RWPE2 (cell line): Measurements from ENCODE around the gene GALNT16.

Experiments used
- ATAC-seq: fragments of 200-7000 bp; cut with Tn5 transposase; 3 replicates; pipeline ENCODE4 v1.9.1; 2021; ENCODE audit warnings: low read depth
- DNase-seq: peaks from one replicate; pipeline ENCODE4 v3.0.0-alpha.2; 2020; ENCODE audit warnings: low spot score
- H3K27ac ChIP-seq: fragments of 450-650 bp; 2 replicates; pipeline ENCODE4 v1.5.1; 2017; ENCODE audit warnings: mild to moderate bottlenecking; ENCODE audit not compliant: poor library complexity, severe bottlenecking
- H3K27me3 ChIP-seq: fragments of 250-450 bp; sonication (Bioruptor Pico); 2 replicates; pipeline ENCODE4 v1.5.1; 2021; ENCODE audit warnings: mild to moderate bottlenecking, moderate library complexity; ENCODE audit not compliant: insufficient read depth, poor library complexity, severe bottlenecking
- H3K36me3 ChIP-seq: fragments of 250-450 bp; sonication (Bioruptor Pico); 2 replicates; pipeline ENCODE4 v1.5.1; 2020; ENCODE audit warnings: low read depth, mild to moderate bottlenecking, moderate library complexity
- H3K4me1 ChIP-seq: fragments of 250-450 bp; sonication (Bioruptor Pico); 2 replicates; pipeline ENCODE4 v1.5.1; 2021; ENCODE audit warnings: mild to moderate bottlenecking, moderate library complexity; ENCODE audit not compliant: insufficient read depth, poor library complexity, severe bottlenecking
- H3K4me3 ChIP-seq: fragments of 250-450 bp; sonication (Bioruptor Pico); 2 replicates; pipeline ENCODE4 v1.5.1; 2021; ENCODE audit warnings: mild to moderate bottlenecking, moderate library complexity; ENCODE audit not compliant: severe bottlenecking
- H3K9me3 ChIP-seq: fragments of 250-450 bp; sonication (Bioruptor Pico); 2 replicates; pipeline ENCODE4 v1.5.1; 2021; ENCODE audit warnings: mild to moderate bottlenecking, moderate library complexity; ENCODE audit not compliant: severe bottlenecking
- CTCF ChIP-seq: fragments of 450-650 bp; IDR thresholded peaks from one replicate; pipeline ENCODE4 v1.5.1; 2017; ENCODE audit warnings: mild to moderate bottlenecking, moderate library complexity; ENCODE audit not compliant: poor library complexity, severe bottlenecking

Gene GALNT16

GRCh38 chr14:69318901-69319475, 59.0 kb downstream of the GALNT16 start:
- ATAC-seq (no peak), DNase-seq (peak; percentile 47)
- H3K36me3 ChIP-seq, result no peaks in the 10 kb centered on the region
- H3K4me3 ChIP-seq, result no peak overlapping the region
- H3K27ac ChIP-seq, result no peak overlapping the region
- no peaks in the 10 kb centered on the region for H3K4me1 ChIP-seq
- no peak for TF ChIP-seq CTCF
- H3K9me3 ChIP-seq, result no peaks in the 10 kb centered on the region
- H3K27me3 ChIP-seq, result no peaks in the 10 kb centered on the region

GRCh38 chr14:69319911-69320310, 60.0 kb downstream of the GALNT16 start:
- ATAC-seq, result no peak
- Histone ChIP-seq H3K4me3 (no peak overlapping the region), H3K9me3 (no peaks in the 10 kb centered on the region), H3K27ac (no peak overlapping the region), H3K4me1 (no peaks in the 10 kb centered on the region), H3K27me3 (no peaks in the 10 kb centered on the region), H3K36me3 (no peaks in the 10 kb centered on the region)
- no peak for TF ChIP-seq CTCF
- DNase-seq, result no peak

- ATAC-seq (no peak), DNase-seq (peak; percentile 57)
- no peak for TF ChIP-seq CTCF
- Histone ChIP-seq H3K27ac (no peak overlapping the region), H3K27me3 (no peaks in the 10 kb centered on the region), H3K36me3 (no peaks in the 10 kb centered on the region), H3K4me3 (no peak overlapping the region), H3K9me3 (no peaks in the 10 kb centered on the region), H3K4me1 (no peaks in the 10 kb centered on the region)
These were observed 60.8 kb downstream of the GALNT16 start for GRCh38 chr14:69320581-69321365.

- H3K27ac ChIP-seq, result no peak overlapping the region
- no peaks in the 10 kb centered on the region for H3K36me3 ChIP-seq
- no peaks in the 10 kb centered on the region for H3K4me1 ChIP-seq
- no peak for ATAC-seq
- DNase-seq, result peak; percentile 59
- H3K9me3 ChIP-seq, result no peaks in the 10 kb centered on the region
- no peaks in the 10 kb centered on the region for H3K27me3 ChIP-seq
- no peak for TF ChIP-seq CTCF
- no peak overlapping the region for H3K4me3 ChIP-seq
These were observed 61.8 kb downstream of the GALNT16 start for GRCh38 chr14:69321601-69322330.
